Adrenal gland (tissue), 12 donors: Measurements from ENCODE around the gene EPM2AIP1. TPM values are rescaled to one million over a fixed set of nuclear protein-coding genes. Genes with fewer than 3 reads are reported as not detected.

ENCODE experiments used
- DNase-seq, 7 donors: peaks; one replicate each; pipeline ENCODE4 v3.0.0-alpha.2; 2019 to 2020
- H3K27ac ChIP-seq, 5 donors: fragments of 200-600 bp; sonication (generic) in 4 of 5; 1 replicate in 3 of 5; 2 replicates in 2 of 5; pipeline versions ENCODE4 v1.5.1 to v1.8.0; 2016 to 2020; ENCODE audit warnings: mild to moderate bottlenecking in 1 of 5
- H3K27me3 ChIP-seq: fragments of 200-600 bp; 2 replicates; pipeline ENCODE4 v1.8.0; 2021
- H3K36me3 ChIP-seq, 2 donors: fragments of 200-600 bp; replicated peaks in 1 of 2; 1 replicate in 1 of 2; 2 replicates in 1 of 2; pipeline versions ENCODE4 v1.5.1 to v1.8.0; 2018 to 2022
- H3K4me1 ChIP-seq, 2 donors: fragments of 200-600 bp; replicated peaks in 1 of 2; 1 replicate in 1 of 2; 2 replicates in 1 of 2; pipeline versions ENCODE4 v1.5.1 to v1.8.0; 2018 to 2021
- H3K4me3 ChIP-seq, 4 donors: fragments of 200-600 bp; sonication (generic) in 3 of 4; one replicate each; pipeline ENCODE4 v1.5.1; 2016 to 2018
- H3K9me3 ChIP-seq, 3 donors: fragments of 200-600 bp; sonication (generic) in 1 of 3; replicated peaks in 1 of 3; 1 replicate in 2 of 3; 2 replicates in 1 of 3; pipeline versions ENCODE4 v1.5.1 to v1.8.0; 2016 to 2021
- CTCF ChIP-seq, 6 experiments: fragments of 450-650 bp in 4 of 6; fragments of 200-600 bp in 2 of 6; sonication (generic) in 1 of 6; IDR thresholded peaks; 1 replicate in 5 of 6; 2 replicates in 1 of 6; pipeline versions ENCODE4 v1.5.1 to v1.8.0; 2016 to 2021; ENCODE audit warnings: antibody characterized with exemption in 6 of 6, mild to moderate bottlenecking in 2 of 6, moderate library complexity in 1 of 6
- POLR2A ChIP-seq, 2 donors: fragments of 450-650 bp; IDR thresholded peaks; one replicate each; pipeline ENCODE4 v1.6.1; 2017; ENCODE audit warnings: antibody characterized with exemption in 2 of 2, mild to moderate bottlenecking in 2 of 2, moderate library complexity in 1 of 2
- WGBS, 4 donors: extraction: QIAGEN DNeasy Blood & Tissue Kit in 2 of 4; methylation state at CpG; one replicate each; pipeline versions ENCODE4 v1.1.5 to v1.1.7; 2013 to 2017; 5-methylcytosine and 5-hydroxymethylcytosine counted together
- intact Hi-C, 2 donors: fragments of 100-400 bp; cut with DNase I; formaldehyde crosslinking; loops; one replicate each; pipeline versions ENCODE4 v1.14.1 to v1.15.0; 2022 to 2023
- polyA plus RNA-seq, 3 donors: library from polyadenylated mRNA; stranded (reverse); fragments of 200-250 nt in 2 of 3; fragments of 350-450 nt in 1 of 3; fragmentation: Illumina TruSeq in 1 of 3; extraction: RNeasy Lipid Tissue Mini Kit (QIAGEN cat#74804) in 1 of 3; gene quantifications; one replicate each; pipeline ENCODE4 v1.2.3, GENCODE V29; 2013 to 2014
- total RNA-seq, 9 donors: library from RNA; depleted of rRNA in 4 of 9; stranded (reverse); fragments of >200 nt in 4 of 9; fragments of 120-200 nt in 1 of 9; fragmentation: NEBNext Ultra II Directional in 1 of 9; extraction: Animal tissue kit (Norgen Biotek cat#: 25700) in 1 of 9; gene quantifications; one replicate each; pipeline versions ENCODE4 v1.1.0 to v1.2.4, GENCODE V29; 2013 to 2023
- donor health status: healthy with polysubstance abuse.
- donor health status: Bipolar disorder and iron deficiency.
- donor health status: DM: yes; HTN: yes; CAD: no.
- donor health status: DM: no; HTN: no; CAD: no.
- donor health status: DM: no; HTN: no; CAD: no.
- donor health status: DM: yes; HTN: yes; CAD: no.

EPM2AIP1 gene
- total and polyA plus RNA-seq, 12 donors = 6.2 to 37.2 (median 17.2) TPM

DNA sequence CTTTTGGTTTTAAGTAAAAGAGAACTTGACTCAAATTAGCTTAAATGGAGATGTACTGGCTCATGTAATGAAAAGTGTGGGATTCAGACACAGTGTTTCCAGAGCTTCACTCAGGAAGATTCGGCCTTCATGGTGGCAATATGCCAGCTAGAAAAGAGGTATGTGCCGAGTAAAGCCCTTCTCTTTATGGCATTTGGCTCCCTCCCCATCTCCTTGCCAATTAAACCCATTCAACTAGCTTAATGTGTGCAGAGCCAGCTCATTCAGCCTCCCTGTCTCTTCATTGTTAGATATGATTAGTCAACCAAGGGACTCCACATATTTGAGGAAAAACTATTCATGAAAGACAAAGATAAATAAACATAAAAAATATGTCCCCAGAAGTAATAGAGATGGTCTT lies 33.1 kb downstream of the EPM2AIP1 start:
- 46 to 75% (median 53%) methylated on average over 2 of the region's 2 CpGs for WGBS, 4 donors
- no peak for DNase-seq
- TF ChIP-seq POLR2A (IDR thresholded peaks at IDR 0.05) (no peak), CTCF (IDR thresholded peaks at IDR 0.05) (no peak)
- Histone ChIP-seq H3K27me3 (no peaks in the 10 kb centered on the region), H3K27ac (no peak overlapping the region), H3K4me3 (no peak overlapping the region), H3K9me3 (no peaks in the 10 kb centered on the region), H3K4me1 (no peaks in the 10 kb centered on the region), H3K36me3 (no peaks in the 10 kb centered on the region)
- intact Hi-C loops = loop anchor here (5.0 to 10.0 kb wide), 3 partner anchors 55 to 233 kb away; no protein-coding TSS in a partner anchor

GRCh38 chr3:36957862-36958686 lies 34.9 kb downstream of the EPM2AIP1 start:
- WGBS, 4 donors = 29 to 51% (median 43%) methylated on average over 3 of the region's 3 CpGs
- Histone ChIP-seq H3K4me3 (no peak overlapping the region), H3K36me3 (no peaks in the 10 kb centered on the region), H3K4me1 (no peaks in the 10 kb centered on the region), H3K9me3 (no peaks in the 10 kb centered on the region), H3K27ac (no peak overlapping the region), H3K27me3 (no peaks in the 10 kb centered on the region)
- TF ChIP-seq POLR2A (IDR thresholded peaks at IDR 0.05) = no peak
- no peak for TF ChIP-seq CTCF (IDR thresholded peaks at IDR 0.05)
- DNase-seq = peak in 1 of 7 donors; percentile 27
- intact Hi-C loops = loop anchor here (10.0 kb wide), 2 partner anchors 53 to 223 kb away; no protein-coding TSS in a partner anchor

GRCh38 chr3:36957063-36957462 lies 35.9 kb downstream of the EPM2AIP1 start:
- DNase-seq = no peak
- intact Hi-C loops = loop anchor here (10.0 kb wide), 2 partner anchors 52 to 222 kb away; no protein-coding TSS in a partner anchor
- no peaks in the 10 kb centered on the region for H3K36me3 ChIP-seq
- WGBS, 4 donors = 92 to 100% (median 95%) methylated on average over 1 of the region's 1 CpG
- H3K4me3 ChIP-seq = no peak overlapping the region
- no peak for TF ChIP-seq CTCF (IDR thresholded peaks at IDR 0.05)
- TF ChIP-seq POLR2A (IDR thresholded peaks at IDR 0.05) = no peak
- no peaks in the 10 kb centered on the region for H3K9me3 ChIP-seq
- no peaks in the 10 kb centered on the region for H3K27me3 ChIP-seq
- no peaks in the 10 kb centered on the region for H3K4me1 ChIP-seq
- no peak overlapping the region for H3K27ac ChIP-seq

GRCh38 chr3:36956155-36956554 lies 36.8 kb downstream of the EPM2AIP1 start:
- intact Hi-C loops = loop anchor here (10.0 kb wide), 2 partner anchors 51 to 221 kb away; no protein-coding TSS in a partner anchor

More at GRCh38 chr3:36956155-36956554, 36.8 kb downstream of the EPM2AIP1 start:
- Histone ChIP-seq H3K9me3 (no peaks in the 10 kb centered on the region), H3K4me1 (no peaks in the 10 kb centered on the region), H3K27ac (no peak overlapping the region), H3K27me3 (no peaks in the 10 kb centered on the region), H3K4me3 (no peak overlapping the region), H3K36me3 (no peaks in the 10 kb centered on the region)
- no peak for DNase-seq
- WGBS, 4 donors = 71 to 86% (median 81%) methylated on average over 3 of the region's 3 CpGs
- TF ChIP-seq CTCF (IDR thresholded peaks at IDR 0.05) (no peak), POLR2A (IDR thresholded peaks at IDR 0.05) (no peak)
